Ecto neural progenitor cell (in vitro differentiated cells): Measurements from ENCODE around the gene AMBRA1.
A peak's percentile ranks its signal among the peaks of the same experiment; 100 is the strongest.
"Not testable (repeated sequence)": the region's sequence is repeated elsewhere in the genome, so short reads cannot be mapped to it uniquely, and the experiment has no call there.

Experiments used
- DNase-seq: peaks from one replicate; pipeline ENCODE4 v3.0.0-alpha.2; 2018; ENCODE audit warnings: low spot score

The AMBRA1 gene

DNA sequence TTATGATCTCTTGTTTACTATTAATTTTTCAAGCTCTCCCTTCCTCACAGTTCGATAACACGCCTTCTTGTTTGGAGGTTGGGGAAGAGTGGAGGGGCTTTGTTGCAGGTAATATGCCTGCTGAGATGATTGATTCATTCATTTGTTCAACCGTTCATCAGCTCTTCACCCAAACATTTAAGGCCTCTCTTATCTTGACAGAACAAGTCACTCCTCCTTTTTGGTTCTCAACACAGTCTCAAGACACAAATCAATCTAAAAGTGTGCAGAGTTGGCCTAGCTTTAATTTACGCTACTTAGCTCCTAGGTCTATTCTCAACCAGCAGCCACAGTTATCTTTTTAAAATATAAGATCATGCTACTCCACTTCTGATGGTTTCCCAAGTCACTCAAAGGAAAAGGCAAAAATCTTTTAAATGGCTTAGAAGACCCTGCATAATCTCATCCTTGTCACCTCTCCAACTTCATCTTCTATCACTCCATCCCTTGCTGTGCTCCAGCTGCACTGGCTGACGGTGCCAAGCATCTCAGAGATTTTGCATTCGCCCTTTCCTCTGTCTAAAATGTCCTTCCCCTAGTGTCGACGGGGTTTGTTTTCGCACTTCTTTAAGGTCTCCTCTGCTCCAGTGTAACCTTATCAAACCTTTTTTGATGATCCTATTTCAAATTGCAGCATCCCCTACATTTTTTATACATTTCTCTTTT lies 60.3 kb downstream of the AMBRA1 start:
- DNase-seq: no peak

DNA sequence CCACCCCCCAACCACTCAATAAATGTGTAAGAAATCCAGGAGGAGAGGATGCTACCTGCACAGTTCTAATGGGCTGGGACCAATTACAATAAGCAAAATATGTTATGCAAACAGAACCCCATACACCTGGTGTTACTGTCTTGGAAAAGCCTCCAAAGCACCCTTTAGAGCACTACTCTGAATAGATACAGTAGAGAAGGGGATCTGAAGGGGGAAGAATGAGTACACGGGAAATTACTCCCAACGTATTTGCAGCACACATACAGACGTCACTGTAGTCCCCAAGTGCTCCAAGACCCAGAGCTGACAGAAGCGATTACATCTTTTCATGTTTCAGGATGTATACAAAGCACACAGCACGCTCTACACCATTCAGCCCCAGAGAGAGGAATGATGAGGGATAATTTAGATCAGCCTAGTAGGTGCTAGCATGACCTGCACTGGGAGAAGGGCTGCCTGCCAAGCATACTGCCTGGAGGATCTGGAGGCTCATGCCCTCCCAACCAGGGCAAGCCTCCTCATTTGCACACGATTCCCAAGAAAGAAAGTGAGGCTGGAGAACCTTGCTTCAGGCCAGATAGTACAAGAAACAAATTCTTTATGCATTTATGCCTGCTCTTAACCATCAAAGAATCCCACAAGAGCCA lies 63.8 kb downstream of the AMBRA1 start:
- no peak for DNase-seq

DNA sequence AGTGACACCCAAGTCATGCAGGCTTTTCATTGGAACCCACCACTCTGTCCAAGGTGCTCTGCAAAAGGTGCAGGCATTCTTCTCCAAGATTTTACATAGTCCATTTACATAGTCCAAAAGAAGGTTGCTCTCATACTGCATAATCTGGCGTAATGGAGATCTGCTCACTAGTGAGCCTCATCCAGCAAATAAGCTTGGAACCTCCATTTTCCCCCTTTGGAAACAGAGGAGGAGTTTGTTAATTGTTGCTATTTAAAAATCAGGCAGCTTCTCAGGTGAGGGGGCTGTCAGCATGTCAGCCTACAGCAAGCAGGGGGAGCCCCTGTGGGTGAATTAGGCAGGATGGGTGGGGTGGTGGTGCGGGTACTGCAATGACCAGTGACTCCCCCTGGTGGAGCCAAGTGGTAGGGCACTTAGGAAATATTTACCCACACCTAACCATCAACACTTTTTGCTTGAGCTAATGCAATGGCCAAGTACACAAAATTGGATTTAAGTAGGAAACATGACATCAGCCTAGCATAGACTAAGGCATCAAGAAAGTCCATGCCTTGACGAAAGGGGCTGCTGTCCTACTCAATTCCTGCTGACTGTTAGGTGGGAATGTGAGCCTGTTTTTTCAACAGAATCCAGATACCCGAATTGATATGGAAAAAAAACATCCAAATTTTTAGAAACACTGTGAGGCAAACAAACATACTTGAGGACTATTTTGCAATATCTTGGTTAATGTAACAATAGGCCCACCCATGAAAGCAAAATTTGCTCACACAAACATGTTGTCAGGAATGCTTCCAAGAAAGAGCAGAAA lies 64.5 kb downstream of the AMBRA1 start:
- peak; percentile 81 for DNase-seq

DNA sequence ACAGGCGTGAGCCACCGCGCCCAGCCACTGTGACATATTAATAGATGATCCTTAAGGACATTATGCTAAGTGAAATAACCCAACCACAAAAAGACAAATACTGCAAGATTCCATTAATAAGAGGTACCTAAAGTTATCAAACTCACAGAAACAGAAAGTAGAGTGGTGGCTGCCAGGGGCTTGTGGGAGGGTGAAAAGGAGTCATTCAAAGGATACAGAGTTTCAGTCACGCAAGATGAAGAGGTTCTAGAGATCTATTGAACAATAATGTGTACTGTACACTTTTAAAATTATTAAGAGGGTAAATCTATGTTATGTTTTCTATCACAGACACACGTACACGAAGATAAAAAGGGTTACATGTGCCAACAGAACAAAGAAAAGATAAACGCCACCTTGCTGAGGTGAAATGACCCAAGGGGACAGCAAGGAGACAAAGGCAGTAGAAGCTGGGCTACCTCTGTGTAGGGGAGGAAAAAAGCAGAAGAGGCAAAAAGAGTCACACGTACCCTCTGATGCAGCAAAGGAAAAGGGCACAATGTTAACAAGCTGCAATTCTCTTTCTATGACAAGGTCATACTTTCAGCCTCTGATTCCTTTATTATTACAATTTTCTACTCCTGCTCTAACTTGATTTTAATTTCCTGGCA lies 65.3 kb downstream of the AMBRA1 start:
- no peak for DNase-seq

DNA sequence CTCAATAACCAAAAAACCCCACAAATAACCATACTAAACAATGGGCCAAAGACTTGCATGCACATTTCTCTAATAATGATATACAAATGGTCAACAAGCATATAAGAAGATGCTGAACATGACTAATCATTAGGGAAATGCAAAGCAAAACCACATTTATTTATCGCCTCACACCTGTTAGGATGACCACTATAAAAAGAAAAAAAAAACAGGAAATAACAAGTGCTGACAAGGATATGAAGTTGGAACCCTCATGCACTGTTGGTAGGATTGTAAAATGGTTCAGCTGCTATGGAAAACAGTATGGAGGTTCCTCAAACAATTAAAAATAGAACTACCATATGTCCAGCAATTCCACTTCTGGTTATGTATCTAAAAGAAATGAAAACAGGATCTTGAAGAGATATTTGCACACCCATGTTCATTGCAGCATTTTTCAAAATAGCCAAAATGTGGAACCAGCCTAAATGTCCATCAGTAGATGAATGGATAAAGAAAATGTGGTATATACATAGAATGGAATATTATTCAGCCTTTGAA lies 66.2 kb downstream of the AMBRA1 start:
- no peak for DNase-seq

DNA sequence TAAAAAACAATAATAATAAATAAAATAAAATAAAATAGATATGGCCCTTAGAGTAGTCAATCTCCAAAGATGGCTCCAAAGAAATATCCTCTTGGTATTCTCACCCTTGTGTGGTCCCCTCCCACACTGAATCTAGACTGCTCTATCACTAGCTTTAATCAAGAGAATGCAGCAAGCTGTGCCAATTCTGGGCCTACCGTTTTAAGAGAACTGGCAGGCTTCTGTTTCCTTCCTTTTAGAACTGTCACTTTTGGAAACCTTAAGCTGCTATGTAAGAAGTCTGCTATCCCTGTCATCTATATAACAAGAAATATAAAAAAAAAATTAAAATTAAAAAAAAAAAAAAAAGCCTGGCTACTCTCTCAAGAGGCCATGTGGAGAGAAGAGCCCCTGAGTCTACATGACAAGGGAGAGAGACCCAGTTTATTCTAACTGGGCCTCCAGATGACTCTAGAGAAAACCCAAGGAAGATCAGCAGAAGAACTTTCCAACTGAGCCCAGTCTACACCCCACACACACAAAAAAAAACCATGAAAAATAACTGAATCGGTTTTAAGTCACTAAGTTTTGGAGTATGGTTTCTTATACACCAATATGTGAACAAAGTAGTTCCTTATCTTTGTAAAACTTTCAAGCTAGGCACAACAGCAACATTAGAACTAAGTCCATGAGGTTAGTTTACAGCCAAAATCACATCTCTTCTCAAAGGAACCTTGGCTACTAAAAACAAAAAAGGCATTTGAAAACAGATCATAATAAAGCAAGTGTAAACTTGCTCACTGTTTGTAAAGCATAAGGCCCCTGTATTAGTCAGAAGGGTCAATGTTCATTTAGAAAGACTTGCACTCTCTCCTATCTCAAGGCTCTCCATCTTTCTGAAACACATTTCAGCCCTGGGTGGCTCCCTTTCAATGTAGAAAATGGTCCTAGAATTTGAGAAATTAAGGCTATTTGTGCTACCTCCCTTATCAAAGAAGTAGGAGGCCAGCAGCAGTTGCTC lies 67.3 kb downstream of the AMBRA1 start:
- no peak for DNase-seq

DNA sequence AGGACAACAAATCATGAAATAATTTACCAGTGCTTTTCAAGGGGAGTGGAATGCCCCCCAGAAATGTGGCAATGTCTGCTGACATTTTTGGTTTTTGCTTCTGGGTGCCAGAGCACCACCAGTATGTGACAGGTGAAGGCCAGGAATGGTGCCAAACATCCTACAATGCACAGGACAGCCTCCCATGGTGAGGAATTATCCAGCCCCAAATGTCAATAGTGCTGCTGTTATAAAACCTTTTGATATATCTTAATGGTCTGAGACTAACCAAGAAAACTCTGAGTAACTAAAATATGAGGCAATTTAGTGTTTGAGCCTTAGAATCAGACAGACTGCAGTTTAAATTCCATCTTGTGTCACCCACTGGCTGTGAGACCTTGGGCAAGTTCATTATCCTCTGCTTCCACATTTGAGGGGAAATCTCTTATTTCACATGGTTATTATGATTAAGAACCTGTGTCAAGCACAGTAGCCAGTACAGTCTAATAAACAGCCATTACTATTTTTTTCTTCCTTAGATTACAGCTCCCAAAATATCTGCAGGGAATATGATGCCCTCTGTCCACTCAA lies 69.5 kb downstream of the AMBRA1 start:
- DNase-seq: no peak

DNA sequence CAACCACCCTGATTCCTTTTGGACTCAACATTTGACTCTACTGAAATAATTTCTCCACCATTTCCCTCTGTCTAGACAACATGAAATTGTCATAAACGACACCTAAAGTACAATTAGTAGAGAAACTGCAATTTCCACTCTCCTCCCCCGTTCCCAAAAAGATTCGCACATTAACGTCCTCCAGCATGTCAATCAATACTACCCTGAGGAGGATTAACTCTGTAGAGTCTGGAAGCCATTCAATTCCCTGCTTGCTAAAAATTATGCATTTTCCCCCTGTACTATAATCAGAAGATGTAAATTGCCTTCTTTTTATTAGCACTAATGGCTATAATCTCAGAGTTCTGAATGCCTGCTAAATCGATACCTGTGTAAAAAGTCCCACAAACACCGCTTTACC lies 70.5 kb downstream of the AMBRA1 start:
- DNase-seq: no peak

DNA sequence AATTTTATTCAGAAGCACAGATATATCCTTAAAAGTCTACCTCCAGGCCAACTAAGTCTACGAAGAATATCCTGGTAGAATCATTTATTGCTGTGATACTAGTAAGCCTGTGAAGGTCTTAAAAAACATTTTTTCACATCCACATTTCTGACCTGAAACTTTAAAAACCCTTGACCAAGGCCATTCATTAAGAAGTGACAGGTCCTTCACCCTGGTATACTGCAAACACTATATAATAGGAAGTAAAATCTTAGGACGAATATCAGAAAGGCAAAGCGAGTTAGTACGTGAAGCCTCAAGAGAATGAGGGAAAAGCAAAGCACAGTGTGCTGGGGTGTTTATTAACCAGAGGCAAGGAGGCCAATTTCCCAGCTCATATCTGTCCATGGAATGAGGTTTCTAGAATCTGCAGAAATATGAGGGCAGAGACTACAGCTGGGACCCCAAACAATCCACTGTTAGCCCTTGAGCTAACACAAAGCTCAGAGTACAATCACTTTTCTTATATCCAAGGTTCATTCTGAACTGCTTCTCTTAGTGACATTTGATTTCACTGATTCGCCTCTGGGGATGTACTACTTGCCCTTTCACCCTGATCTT lies 71.0 kb downstream of the AMBRA1 start:
- DNase-seq: no peak

DNA sequence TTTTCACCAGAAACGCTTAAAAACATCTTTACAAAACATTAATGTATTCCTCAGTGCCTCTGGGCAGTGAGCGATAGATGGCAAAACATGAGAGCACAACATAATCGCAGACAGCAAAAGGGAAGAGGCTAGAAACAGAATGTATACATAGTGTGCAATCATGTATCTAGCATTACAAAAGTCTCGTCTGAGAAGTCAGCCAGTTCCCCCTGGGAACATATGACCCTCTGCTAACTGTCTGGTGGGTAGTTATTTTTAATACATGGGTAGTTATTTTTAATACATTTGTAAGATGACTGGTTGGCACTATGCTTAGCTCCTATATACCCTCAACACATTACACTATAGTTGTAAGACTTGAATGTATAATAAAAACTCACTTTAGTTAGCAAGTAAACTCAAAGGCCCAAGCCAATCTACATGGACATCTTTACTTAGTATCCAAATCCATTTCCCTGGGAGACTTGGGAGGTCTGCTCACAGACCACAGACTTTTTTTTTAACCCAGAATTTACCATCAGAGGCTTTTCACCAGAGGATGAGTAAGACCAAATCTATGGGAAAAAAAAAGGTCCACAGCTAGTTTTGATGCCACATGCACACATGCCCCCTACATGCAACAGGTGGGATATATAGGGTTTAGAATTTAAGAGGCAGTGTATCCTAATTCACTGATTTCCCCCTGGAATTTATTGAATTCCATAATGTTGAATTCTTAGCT lies 71.7 kb downstream of the AMBRA1 start:
- no peak for DNase-seq

DNA sequence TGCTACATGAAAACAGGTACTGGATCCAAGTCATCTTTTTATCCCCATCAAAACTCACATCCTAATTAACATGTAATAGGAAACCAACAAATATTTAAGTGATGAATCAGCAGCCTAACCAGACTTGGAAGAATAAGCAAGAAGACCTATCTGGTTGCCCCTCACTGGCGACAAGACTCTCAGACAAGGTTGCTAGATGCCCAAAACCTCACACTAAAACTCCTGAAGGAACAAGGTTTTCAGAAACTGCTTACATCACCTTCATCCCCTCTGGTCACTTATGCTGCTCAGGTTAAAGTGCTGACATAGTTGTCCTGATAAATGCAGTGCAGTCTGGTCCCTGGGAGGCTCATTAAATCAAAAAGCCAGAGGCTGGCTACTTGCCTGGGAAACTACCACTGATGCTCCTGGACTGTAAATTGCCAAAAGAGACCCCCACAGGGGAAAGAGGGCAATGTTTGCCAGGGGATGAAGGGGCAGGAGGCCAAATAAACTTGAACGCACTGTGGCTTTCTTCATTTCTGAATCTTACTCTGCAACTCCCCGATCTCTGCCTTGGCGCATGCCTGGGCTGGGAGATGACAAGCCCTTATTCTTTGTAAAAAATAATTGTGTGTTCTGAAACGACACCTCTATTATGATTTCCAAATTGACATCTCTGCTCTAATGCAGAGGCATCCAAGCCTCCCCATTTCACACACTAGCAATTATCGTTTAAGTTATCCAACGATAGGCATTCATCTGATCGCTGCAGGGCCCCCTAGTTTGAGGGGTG lies 72.7 kb downstream of the AMBRA1 start:
- DNase-seq: no peak

DNA sequence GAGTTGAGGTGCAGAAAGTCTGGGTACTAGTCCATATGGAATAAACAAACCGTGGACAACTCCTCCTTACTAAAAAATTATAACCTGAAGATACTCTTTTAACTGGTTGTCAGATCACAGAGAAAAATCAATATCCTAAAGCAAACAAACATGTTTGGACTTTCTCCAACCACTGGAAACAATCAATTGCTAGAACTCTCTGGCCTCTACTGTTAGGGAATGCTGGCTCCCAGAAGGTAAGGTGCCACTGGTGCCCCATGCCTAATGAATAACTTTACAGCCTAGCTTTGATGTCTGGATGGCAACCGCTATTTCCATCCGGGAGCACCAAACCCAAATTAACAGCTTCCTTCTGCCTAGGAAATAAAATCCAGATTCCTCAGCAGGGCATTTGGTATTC lies 74.5 kb downstream of the AMBRA1 start:
- DNase-seq: no peak

DNA sequence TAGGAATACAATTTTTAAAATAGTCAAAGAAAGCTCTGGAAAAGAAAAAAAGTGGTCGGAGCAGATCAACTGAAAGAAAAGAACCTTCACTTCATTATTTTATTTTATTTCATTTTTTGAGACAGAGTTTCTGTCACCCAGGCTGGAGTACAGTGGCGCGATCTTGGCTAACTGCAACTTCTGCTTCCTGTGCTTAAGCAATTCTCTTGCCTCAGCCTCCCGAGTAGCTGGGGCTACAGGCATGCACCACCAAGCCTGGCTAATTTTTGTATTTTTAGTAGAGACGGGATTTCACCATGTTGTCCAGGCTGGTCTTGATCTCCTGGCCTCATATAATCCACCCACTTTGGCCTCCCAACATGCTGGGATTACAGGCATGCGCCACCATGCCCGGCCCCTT lies 74.9 kb downstream of the AMBRA1 start:
- not testable (repeated sequence) for DNase-seq

DNA sequence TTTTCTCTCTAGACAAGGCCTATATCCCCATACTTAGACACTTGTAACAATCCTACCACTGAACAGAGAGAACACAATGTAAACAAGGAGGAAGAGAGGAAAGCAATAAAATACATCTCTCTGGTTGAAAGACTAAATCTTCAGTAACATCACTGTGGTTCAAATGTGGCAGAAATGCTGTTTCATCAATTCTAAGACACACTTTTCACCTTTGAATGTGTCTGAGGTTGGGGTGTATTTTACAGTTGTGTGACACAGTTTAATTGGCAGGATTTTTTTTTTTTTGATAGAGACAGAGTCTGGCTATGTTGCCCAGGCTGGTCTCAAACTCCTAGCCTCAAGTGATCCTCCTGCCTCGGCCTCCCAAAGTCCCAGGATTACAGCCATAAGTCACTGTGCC lies 79.5 kb downstream of the AMBRA1 start:
- no peak for DNase-seq

DNA sequence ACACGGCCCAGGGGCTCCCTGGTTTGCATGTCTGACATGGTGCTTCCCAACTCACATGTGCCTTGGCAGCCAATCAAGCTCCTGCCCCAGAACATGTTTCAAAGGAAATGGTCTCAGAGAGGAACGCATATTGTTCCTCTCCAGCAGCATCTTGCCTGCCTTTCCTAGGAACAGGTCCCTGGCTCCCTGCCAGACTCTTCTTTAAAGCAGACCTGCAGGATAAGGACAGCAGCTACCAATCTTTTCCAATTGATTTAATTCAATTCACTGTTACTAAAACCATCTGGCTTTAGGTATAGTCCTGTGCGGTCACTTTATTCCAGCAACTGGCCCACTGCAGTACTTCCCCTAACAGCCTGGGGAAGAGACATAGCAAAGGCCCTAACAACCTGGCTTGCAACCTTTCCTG lies 79.9 kb downstream of the AMBRA1 start:
- no peak for DNase-seq

DNA sequence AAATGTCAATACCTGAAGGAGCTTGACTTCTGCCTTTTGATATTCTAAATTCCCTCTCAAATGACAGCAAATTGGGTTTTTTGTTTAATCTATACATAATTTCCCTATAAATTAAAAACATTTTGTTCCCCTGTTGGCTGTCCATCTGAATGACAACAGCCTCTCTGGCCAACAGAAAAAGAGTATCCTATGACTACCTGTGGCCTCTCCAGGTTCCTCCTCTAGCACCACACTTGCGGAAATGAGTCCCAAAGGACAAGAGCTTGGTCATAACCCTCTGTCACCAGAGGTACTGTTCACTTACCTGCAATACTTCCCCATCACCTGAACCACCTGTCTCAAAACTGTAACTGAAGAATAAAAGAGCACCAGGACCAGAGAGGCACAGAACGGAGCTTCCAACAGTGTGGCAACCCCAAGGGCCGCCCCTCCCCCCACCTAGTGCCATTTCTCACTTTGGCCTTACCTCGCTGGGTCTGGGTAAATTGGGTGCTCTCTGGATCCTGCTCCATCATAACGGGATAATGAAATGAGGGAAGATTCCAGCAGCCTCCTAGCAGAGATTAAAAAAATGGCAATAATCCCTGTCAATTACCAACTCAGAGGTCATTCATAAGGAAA lies 81.5 kb downstream of the AMBRA1 start:
- no peak for DNase-seq

DNA sequence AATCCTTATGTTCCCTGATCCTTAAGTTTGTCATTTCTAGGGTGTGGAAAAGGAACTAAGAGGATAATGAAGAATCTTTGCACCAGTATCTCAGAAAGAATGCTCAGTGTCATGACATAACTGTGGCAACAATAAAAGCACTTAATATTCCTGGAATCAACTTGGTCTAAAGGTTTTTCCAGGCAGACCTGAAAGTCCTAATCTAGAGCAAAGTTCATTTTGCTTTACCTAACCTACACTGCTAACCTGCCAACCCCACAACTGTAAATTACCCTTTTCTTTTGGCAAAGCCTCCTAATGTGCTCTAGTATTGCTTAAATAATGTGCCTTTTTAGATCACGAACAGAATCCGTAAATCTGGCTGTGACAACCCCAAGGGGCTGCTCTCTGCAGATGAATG lies 82.5 kb downstream of the AMBRA1 start:
- DNase-seq: no peak

DNA sequence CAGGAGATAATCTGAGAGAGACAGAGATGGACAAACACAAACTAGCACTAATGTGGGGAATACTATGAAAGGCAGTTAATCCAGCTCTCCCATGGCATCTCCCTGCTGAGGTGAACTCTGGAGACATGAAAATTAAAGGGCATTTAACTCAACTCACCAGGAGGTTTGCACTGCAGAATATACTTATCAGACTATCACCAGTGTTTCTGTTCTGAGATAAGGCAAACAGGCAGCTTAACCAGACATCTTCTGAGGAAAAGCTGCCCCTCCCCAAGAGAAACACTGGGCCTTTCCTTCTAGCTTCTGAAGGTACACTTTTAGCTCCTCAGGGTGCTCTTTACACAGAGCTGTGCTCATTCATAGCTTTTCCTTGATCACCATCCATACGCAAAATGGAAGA lies 85.5 kb downstream of the AMBRA1 start:
- DNase-seq: no peak

DNA sequence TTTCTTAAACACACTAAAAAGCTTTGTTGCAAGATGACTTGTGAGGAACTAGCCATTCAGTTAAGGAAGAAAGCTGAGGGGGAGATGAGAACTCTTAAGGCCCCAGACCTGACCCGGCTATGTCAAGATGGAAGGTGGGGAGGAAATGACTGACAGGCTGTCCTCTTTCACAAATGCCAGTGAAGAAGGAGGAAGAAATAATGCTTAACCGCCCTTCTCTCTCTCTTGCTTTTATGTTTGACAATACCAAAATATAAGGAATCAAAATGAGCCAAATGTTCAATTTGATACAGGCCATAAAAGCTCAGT lies 87.4 kb downstream of the AMBRA1 start:
- DNase-seq: no peak
